Prostate gland (tissue), 2 donors: ENCODE data around the gene PRKG1.

Experiments used
- CTCF ChIP-seq, 4 experiments: fragments of 200-600 bp in 2 of 4; fragments of 450-650 bp in 2 of 4; sonication (generic) in 2 of 4; IDR thresholded peaks; 1 replicate in 3 of 4; 2 replicates in 1 of 4; pipeline ENCODE4 v1.5.1; 2016 to 2019; ENCODE audit warnings: antibody characterized with exemption in 4 of 4, mild to moderate bottlenecking in 2 of 4, moderate library complexity in 2 of 4
- POLR2A ChIP-seq: fragments of 450-650 bp; IDR thresholded peaks from one replicate; pipeline ENCODE4 v1.6.1; 2016; ENCODE audit warnings: antibody characterized with exemption, mild to moderate bottlenecking
- POLR2AphosphoS5 ChIP-seq: sonication (generic); formaldehyde crosslinking; IDR thresholded peaks from one replicate; pipeline ENCODE4 v1.6.1; 2017; ENCODE audit warnings: antibody characterized with exemption

DNA sequence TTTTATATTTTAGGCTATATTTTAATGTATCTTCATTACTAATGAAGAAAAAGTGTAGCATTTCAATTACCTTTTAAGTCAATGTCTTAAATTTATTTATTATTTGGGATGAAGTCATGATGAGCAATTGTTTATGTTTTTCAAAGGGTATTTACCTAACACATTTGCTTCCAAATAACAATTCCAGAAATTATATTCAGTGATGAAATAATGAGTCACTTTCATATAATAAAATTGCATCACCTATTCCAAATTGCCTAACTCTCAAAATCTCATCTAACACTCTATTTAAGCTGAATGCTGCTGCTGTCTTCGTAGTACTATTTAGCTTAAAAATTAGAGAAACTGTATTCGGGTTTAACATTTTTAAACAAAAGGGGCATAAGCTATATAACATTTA is 97.7 kb downstream of the PRKG1 start:
- TF ChIP-seq CTCF (IDR thresholded peaks at IDR 0.05) (no peak), POLR2A (no peak), POLR2AphosphoS5 (no peak)
